ENCODE results near the gene C10orf88. TPM values are rescaled to one million over a fixed set of nuclear protein-coding genes. Genes with fewer than 3 reads are reported as not detected.

Gene C10orf88
- total and polyA plus RNA-seq, 2 of the 8 experiments (the other 6 are each of a cell fraction or from before 2014, with no cell fraction given): 3.2 to 11.0 TPM

- TF ChIP-seq MAX (IDR thresholded peaks at IDR 0.05): no peak
- no peak for TF ChIP-seq RAD21 (IDR thresholded peaks at IDR 0.05 in 1 of 2, conservative IDR thresholded peaks at IDR 0.05 in 1 of 2; ENCODE audit: low read depth in 2 of 2, low read length in 2 of 2)
- TF ChIP-seq POU5F1 (IDR thresholded peaks at IDR 0.05; ENCODE audit: low read depth, low read length): no peak
- TF ChIP-seq NRF1 (IDR thresholded peaks at IDR 0.05; ENCODE audit: low read depth, low read length): no peak
- TF ChIP-seq SUZ12 (IDR thresholded peaks at IDR 0.05; ENCODE audit: low read length): no peak
- TF ChIP-seq CBX8 (IDR thresholded peaks at IDR 0.05; ENCODE audit: borderline replicate concordance, low read depth, low read length): no peak
- TF ChIP-seq SIN3A (conservative IDR thresholded peaks at IDR 0.05 in 1 of 2, IDR thresholded peaks at IDR 0.05 in 1 of 2; ENCODE audit: low read depth in 1 of 2, low read length in 2 of 2): no peak
- TF ChIP-seq BCL11A (IDR thresholded peaks at IDR 0.05; ENCODE audit: low read depth in 2 of 2, low read length in 2 of 2): no peak
- no peak for TF ChIP-seq POLR2AphosphoS5 (IDR thresholded peaks at IDR 0.05; ENCODE audit: low read depth, low read length)
Observed at GRCh38 chr10:122992031-122992585, 38.1 kb upstream of the C10orf88 start (continued).
